ENCODE measurements around the gene IL27RA. TPM values are rescaled to one million over a fixed set of nuclear protein-coding genes. Genes with fewer than 3 reads are reported as not detected.

The IL27RA gene
- total and polyA plus RNA-seq, 3 donors from 2014 or later: 3.5 to 5.2 (median 4.9) TPM

- 91% methylated on average over 5 to 6 of the region's 6 CpGs for WGBS, 2 donors
- H3K36me3 ChIP-seq (ENCODE audit: low read depth, missing control alignments): no peaks in the 10 kb centered on the region
- no peaks in the 10 kb centered on the region for H3K27me3 ChIP-seq
- no peak for DNase-seq
- no peak overlapping the region for H3K27ac ChIP-seq
- TF ChIP-seq POLR2A (IDR thresholded peaks at IDR 0.05): no peak
- no peak for TF ChIP-seq CTCF (IDR thresholded peaks at IDR 0.05)
- no peak overlapping the region for H3K4me3 ChIP-seq
- H3K4me1 ChIP-seq: no peaks in the 10 kb centered on the region
- H3K9me3 ChIP-seq: no peaks in the 10 kb centered on the region
- intact Hi-C loops (cut with DNase I; ENCODE audit: low total_unique reads): no loop called here
Observed at GRCh38 chr19:13997631-13997962, 34.0 kb upstream of the IL27RA start.

- intact Hi-C loops (cut with DNase I; ENCODE audit: low total_unique reads): no loop called here
- no peaks in the 10 kb centered on the region for H3K27me3 ChIP-seq
- no peaks in the 10 kb centered on the region for H3K36me3 ChIP-seq (ENCODE audit: low read depth, missing control alignments)
- DNase-seq: no peak
- H3K27ac ChIP-seq: no peak overlapping the region
- no peaks in the 10 kb centered on the region for H3K9me3 ChIP-seq
- no peak for TF ChIP-seq CTCF (IDR thresholded peaks at IDR 0.05)
- TF ChIP-seq POLR2A (IDR thresholded peaks at IDR 0.05): no peak
- H3K4me3 ChIP-seq: no peak overlapping the region
- WGBS, 2 donors: 87 to 100% methylated on average over 1 of the region's 1 CpG
- H3K4me1 ChIP-seq: peaks cover 5% of the 10 kb centered on the region
Observed at GRCh38 chr19:13998426-13998825, 33.1 kb upstream of the IL27RA start.

- Histone ChIP-seq H3K9me3 (no peaks in the 10 kb centered on the region), H3K27me3 (no peaks in the 10 kb centered on the region), H3K27ac (no peak overlapping the region), H3K4me1 (peaks cover 7% of the 10 kb centered on the region), H3K4me3 (no peak overlapping the region), H3K36me3 (ENCODE audit: low read depth, missing control alignments) (no peaks in the 10 kb centered on the region)
- TF ChIP-seq CTCF (IDR thresholded peaks at IDR 0.05) (no peak), POLR2A (IDR thresholded peaks at IDR 0.05) (no peak)
- 95 to 96% methylated on average over 3 of the region's 3 CpGs for WGBS, 2 donors
- DNase-seq: no peak
- intact Hi-C loops (cut with DNase I; ENCODE audit: low total_unique reads): no loop called here
Observed at GRCh38 chr19:13999085-13999484, 32.5 kb upstream of the IL27RA start.

GRCh38 chr19:14000691-14001375 lies 30.7 kb upstream of the IL27RA start:
- Histone ChIP-seq H3K4me3 (no peak overlapping the region), H3K27me3 (no peaks in the 10 kb centered on the region), H3K4me1 (peaks cover 20% of the 10 kb centered on the region), H3K9me3 (no peaks in the 10 kb centered on the region), H3K36me3 (ENCODE audit: low read depth, missing control alignments) (no peaks in the 10 kb centered on the region), H3K27ac (no peak overlapping the region)
- WGBS, 2 donors: 81 to 83% methylated on average over 12 to 13 of the region's 13 CpGs
- no peak for DNase-seq
- intact Hi-C loops (cut with DNase I; ENCODE audit: low total_unique reads): no loop called here
- TF ChIP-seq CTCF (IDR thresholded peaks at IDR 0.05) (no peak), POLR2A (IDR thresholded peaks at IDR 0.05) (no peak)

- intact Hi-C loops (cut with DNase I; ENCODE audit: low total_unique reads): no loop called here
- peaks cover 23% of the 10 kb centered on the region for H3K4me1 ChIP-seq
- no peaks in the 10 kb centered on the region for H3K36me3 ChIP-seq (ENCODE audit: low read depth, missing control alignments)
- no peaks in the 10 kb centered on the region for H3K9me3 ChIP-seq
- H3K27me3 ChIP-seq: no peaks in the 10 kb centered on the region
- H3K27ac ChIP-seq: peak overlapping the region; percentile 47 to 94
- TF ChIP-seq CTCF (IDR thresholded peaks at IDR 0.05): no peak
- TF ChIP-seq POLR2A (IDR thresholded peaks at IDR 0.05): no peak
- 64 to 68% methylated on average over 13 of the region's 13 CpGs for WGBS, 2 donors
- no peak for DNase-seq
- no peak overlapping the region for H3K4me3 ChIP-seq
Observed at GRCh38 chr19:14002571-14003250, 28.9 kb upstream of the IL27RA start.

All from testis (tissue), 3 donors.